ENCODE data around the gene STK39. TPM values are rescaled to one million over a fixed set of nuclear protein-coding genes. Genes with fewer than 3 reads are reported as not detected.

The STK39 gene
- total RNA-seq, 1 experiment from 2014 or later, result 22.1 TPM

DNA sequence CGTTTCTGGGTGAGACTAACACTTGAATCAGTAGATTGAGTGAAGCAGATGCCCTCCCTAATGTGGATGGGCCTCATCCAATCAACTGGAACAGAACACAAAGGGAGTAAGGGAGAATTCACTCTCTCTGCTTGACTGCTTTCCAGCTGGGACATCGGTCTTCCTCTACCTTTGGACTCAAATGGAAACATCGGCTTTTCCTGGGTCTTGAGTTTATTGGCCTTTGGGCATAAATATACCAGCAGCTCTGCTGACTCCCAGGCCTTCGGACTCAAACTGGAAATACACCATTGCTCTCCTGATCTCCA is 311.6 kb downstream of the STK39 start:
- H3K79me2 ChIP-seq (ENCODE audit: insufficient read depth, low read length), result no peaks in the 10 kb centered on the region
- no peak overlapping the region for H2BK5ac ChIP-seq (ENCODE audit: insufficient read length, low read length)
- no peak overlapping the region for H3K23ac ChIP-seq (ENCODE audit: insufficient read length, low read depth, low read length)
- no peak overlapping the region for H4K8ac ChIP-seq (replicated peaks; ENCODE audit: insufficient read length, low read depth, low read length)
- H2BK15ac ChIP-seq (ENCODE audit: low read depth, low read length), result no peak overlapping the region
- no peak overlapping the region for H2BK20ac ChIP-seq (ENCODE audit: low read depth, low read length, poor library complexity, severe bottlenecking)
- no peak overlapping the region for H3K18ac ChIP-seq (ENCODE audit: insufficient read length, low read depth, low read length)
- DNase-seq, result no peak
- no peak overlapping the region for H3K9ac ChIP-seq (ENCODE audit: extremely low read depth, insufficient read length, low read length)
- no peaks in the 10 kb centered on the region for H3K27me3 ChIP-seq (ENCODE audit: insufficient read depth, low read length)
- H2BK12ac ChIP-seq (ENCODE audit: insufficient read length, low read depth, low read length), result no peak overlapping the region
- Mint-ChIP-seq H3K9me3 (peaks cover 9 to 11% of the 10 kb centered on the region in 2 experiments), H3K4me1 (peaks cover 2 to 4% of the 10 kb centered on the region in 2 experiments; a peak in 3 of 4 replicates), H3K36me3 (ENCODE audit: insufficient read depth in 1 of 3, low read depth in 3 of 3) (peaks cover 0 to 12% (median 4%) of the 10 kb centered on the region in 3 experiments; a peak in 5 of 7 replicates), H3K27ac (no peak overlapping the region), H3K27me3 (ENCODE audit: low read depth) (no peaks in the 10 kb centered on the region), H3K4me3 (no peak overlapping the region)
- no peak overlapping the region for H2AFZ ChIP-seq (ENCODE audit: low read length)
- H3K27ac ChIP-seq (ENCODE audit: insufficient read length, low read depth, low read length), result no peak overlapping the region
- no peak overlapping the region for H2AK5ac ChIP-seq (ENCODE audit: insufficient read length, low read length)
- no peaks in the 10 kb centered on the region for H4K20me1 ChIP-seq (ENCODE audit: control insufficient read depth, insufficient read depth, insufficient read length)
- no peak overlapping the region for H3K14ac ChIP-seq (ENCODE audit: insufficient read depth, low read length)
- no peak overlapping the region for H4K5ac ChIP-seq (ENCODE audit: insufficient read length, low read depth, low read length)
- no peak overlapping the region for H2BK120ac ChIP-seq (ENCODE audit: low read depth, low read length, poor library complexity, severe bottlenecking)
- no peaks in the 10 kb centered on the region for H3K4me1 ChIP-seq (ENCODE audit: insufficient read depth, low read length)
- H3K23me2 ChIP-seq (ENCODE audit: insufficient read length, low read depth, low read length, poor library complexity, severe bottlenecking), result no peaks in the 10 kb centered on the region
- no peak overlapping the region for H4K91ac ChIP-seq (ENCODE audit: insufficient read length, low read depth, low read length)
- H3K4me2 ChIP-seq (ENCODE audit: insufficient read depth, insufficient read length, low read length), result no peak overlapping the region
- H3K79me1 ChIP-seq (ENCODE audit: insufficient read depth, low read depth, low read length, poor library complexity, severe bottlenecking), result no peaks in the 10 kb centered on the region
- TF ChIP-seq, protein P1, sequence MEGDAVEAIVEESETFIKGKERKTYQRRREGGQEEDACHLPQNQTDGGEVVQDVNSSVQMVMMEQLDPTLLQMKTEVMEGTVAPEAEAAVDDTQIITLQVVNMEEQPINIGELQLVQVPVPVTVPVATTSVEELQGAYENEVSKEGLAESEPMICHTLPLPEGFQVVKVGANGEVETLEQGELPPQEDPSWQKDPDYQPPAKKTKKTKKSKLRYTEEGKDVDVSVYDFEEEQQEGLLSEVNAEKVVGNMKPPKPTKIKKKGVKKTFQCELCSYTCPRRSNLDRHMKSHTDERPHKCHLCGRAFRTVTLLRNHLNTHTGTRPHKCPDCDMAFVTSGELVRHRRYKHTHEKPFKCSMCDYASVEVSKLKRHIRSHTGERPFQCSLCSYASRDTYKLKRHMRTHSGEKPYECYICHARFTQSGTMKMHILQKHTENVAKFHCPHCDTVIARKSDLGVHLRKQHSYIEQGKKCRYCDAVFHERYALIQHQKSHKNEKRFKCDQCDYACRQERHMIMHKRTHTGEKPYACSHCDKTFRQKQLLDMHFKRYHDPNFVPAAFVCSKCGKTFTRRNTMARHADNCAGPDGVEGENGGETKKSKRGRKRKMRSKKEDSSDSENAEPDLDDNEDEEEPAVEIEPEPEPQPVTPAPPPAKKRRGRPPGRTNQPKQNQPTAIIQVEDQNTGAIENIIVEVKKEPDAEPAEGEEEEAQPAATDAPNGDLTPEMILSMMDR (conservative IDR thresholded peaks at IDR 0.05), result no peak
- no peak overlapping the region for H3K4ac ChIP-seq (ENCODE audit: low read depth, low read length)
- no CpG with 5 or more reads among the region's 4 CpGs for whole genome bisulfite sequencing (ENCODE audit: extremely low coverage, insufficient read length, low lambda C conversion rate)
- H3K9me3 ChIP-seq (ENCODE audit: control insufficient read depth, low read depth, low read length), result no peaks in the 10 kb centered on the region
- no peak overlapping the region for H3K56ac ChIP-seq (ENCODE audit: insufficient read length, low read depth, low read length)
- H3T11ph ChIP-seq (ENCODE audit: low read length), result no peak overlapping the region
